Right lobe of liver (tissue), 4 donors: ENCODE measurements around the gene CAMTA1.

Experiments
- POLR2A ChIP-seq: fragments of 450-650 bp; IDR thresholded peaks from one replicate; pipeline ENCODE4 v1.6.1; 2017; ENCODE audit warnings: antibody characterized with exemption, mild to moderate bottlenecking
- TF ChIP-seq, protein P1 (sequence below), 4 donors: fragments of 200-600 bp in 3 of 4; fragments of 450-650 bp in 1 of 4; IDR thresholded peaks; one replicate each; pipeline versions ENCODE4 v1.5.1 to v1.8.0; 2016 to 2022; ENCODE audit warnings: antibody characterized with exemption in 4 of 4, mild to moderate bottlenecking in 2 of 4
- donor health status: DM: no; HTN: no; CAD: no.
- donor health status: DM: no; HTN: no; CAD: no.
- donor health status: DM: no; HTN: yes; CAD: no.

DNA sequence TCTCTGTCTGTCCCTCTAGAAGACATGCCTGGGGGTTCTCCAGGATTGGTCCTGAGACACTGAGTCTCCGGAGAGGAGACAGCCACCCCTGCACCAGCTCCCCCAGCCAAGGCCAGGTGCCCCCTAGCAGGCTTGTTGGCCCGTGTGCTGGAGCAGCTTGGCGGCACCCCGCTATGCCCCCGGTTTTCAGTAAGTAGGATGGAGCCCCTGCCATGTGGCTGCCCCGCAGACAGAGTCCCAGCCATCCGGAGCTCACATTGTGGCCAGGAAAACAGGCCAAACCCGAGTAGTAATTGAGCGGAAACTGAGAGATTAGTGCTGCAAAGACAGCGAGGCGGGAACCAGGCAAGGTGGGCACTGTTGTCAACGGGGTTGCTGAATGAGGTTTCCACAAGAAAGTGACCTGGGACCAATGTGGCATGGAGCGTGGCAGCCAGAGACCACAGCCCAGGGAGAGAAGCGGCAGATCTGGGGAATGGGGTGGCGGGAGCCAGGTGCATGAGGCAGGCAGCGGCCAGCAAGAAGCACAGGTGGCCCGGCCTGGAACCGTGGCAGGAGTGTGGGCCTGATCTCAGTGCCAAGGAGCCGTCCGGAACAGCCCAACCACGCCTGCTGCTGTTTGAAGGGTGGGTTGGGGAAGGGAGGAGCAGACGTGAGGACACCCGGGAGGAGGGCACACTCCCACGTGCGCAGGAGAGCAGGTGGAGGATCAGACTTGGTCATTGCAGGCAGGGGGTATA, 848.4 kb downstream of the CAMTA1 start:
- TF ChIP-seq, protein P1, sequence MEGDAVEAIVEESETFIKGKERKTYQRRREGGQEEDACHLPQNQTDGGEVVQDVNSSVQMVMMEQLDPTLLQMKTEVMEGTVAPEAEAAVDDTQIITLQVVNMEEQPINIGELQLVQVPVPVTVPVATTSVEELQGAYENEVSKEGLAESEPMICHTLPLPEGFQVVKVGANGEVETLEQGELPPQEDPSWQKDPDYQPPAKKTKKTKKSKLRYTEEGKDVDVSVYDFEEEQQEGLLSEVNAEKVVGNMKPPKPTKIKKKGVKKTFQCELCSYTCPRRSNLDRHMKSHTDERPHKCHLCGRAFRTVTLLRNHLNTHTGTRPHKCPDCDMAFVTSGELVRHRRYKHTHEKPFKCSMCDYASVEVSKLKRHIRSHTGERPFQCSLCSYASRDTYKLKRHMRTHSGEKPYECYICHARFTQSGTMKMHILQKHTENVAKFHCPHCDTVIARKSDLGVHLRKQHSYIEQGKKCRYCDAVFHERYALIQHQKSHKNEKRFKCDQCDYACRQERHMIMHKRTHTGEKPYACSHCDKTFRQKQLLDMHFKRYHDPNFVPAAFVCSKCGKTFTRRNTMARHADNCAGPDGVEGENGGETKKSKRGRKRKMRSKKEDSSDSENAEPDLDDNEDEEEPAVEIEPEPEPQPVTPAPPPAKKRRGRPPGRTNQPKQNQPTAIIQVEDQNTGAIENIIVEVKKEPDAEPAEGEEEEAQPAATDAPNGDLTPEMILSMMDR (IDR thresholded peaks at IDR 0.05): no peak
- TF ChIP-seq POLR2A: no peak
